Measurements from ENCODE around the gene EIF4EBP2. TPM values are rescaled to one million over a fixed set of nuclear protein-coding genes. Genes with fewer than 3 reads are reported as not detected.

EIF4EBP2 gene
- total and polyA plus RNA-seq, 12 donors, result 17.7 to 106 (median 70.1) TPM

DNA sequence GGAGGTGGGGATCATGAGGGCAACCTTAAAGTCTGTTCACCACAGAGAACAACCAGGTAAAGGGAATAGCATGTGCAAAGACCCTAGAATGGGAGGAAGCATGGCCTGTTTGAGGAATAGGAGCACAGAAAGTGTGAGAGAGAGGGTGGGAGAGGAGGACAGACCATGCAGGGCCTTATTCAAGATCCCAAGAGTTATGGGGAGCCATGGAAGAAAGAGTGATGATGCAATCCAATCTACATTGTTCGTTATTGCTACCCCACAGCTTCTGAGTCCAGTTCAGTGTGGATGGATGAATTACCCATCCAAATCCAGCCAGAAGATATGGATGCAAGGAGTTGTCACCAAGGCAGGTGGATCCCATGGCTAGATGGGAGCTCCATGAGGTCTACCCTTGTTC is 7.8 kb upstream of the EIF4EBP2 start:
- no peak overlapping the region for H3K4me3 ChIP-seq
- no peak for DNase-seq
- H3K4me1 ChIP-seq (replicated peaks in 1 of 2), result peaks cover 0 to 5% of the 10 kb centered on the region in 2 donors
- intact Hi-C loops (cut with DNase I), result no loop called here
- no peaks in the 10 kb centered on the region for H3K27me3 ChIP-seq
- no peak overlapping the region for H3K27ac ChIP-seq
- 67 to 100% (median 74%) methylated on average over 1 of the region's 1 CpG for WGBS, 4 donors
- no peaks in the 10 kb centered on the region for H3K36me3 ChIP-seq (replicated peaks in 1 of 2)
- no peaks in the 10 kb centered on the region for H3K9me3 ChIP-seq (replicated peaks in 1 of 3)
- TF ChIP-seq CTCF (IDR thresholded peaks at IDR 0.05) (no peak), POLR2A (IDR thresholded peaks at IDR 0.05) (no peak)

GRCh38 chr10:70399177-70399576 is 4.8 kb upstream of the EIF4EBP2 start:
- Histone ChIP-seq H3K27ac (no peak overlapping the region), H3K9me3 (replicated peaks in 1 of 3) (no peaks in the 10 kb centered on the region), H3K4me1 (replicated peaks in 1 of 2) (peaks cover 6 to 12% of the 10 kb centered on the region in 2 donors), H3K36me3 (replicated peaks in 1 of 2) (no peaks in the 10 kb centered on the region), H3K4me3 (no peak overlapping the region), H3K27me3 (no peaks in the 10 kb centered on the region)
- intact Hi-C loops (cut with DNase I), result no loop called here
- WGBS, 4 donors, result 93 to 97% (median 95%) methylated on average over 3 of the region's 3 CpGs
- TF ChIP-seq CTCF (IDR thresholded peaks at IDR 0.05), result no peak
- no peak for TF ChIP-seq POLR2A (IDR thresholded peaks at IDR 0.05)
- no peak for DNase-seq

GRCh38 chr10:70403483-70404035 is 386 bp upstream of the EIF4EBP2 start:
- no peak for DNase-seq
- Histone ChIP-seq H3K27me3 (no peaks in the 10 kb centered on the region), H3K36me3 (replicated peaks in 1 of 2) (no peaks in the 10 kb centered on the region), H3K4me1 (replicated peaks in 1 of 2) (peaks cover 29 to 30% of the 10 kb centered on the region in 2 donors), H3K4me3 (peak overlapping the region in 2 of 4 donors; percentile 34 to 93), H3K27ac (peak overlapping the region in 3 of 5 donors; percentile 97 to 99 (median 98)), H3K9me3 (replicated peaks in 1 of 3) (no peaks in the 10 kb centered on the region)
- no peak for TF ChIP-seq CTCF (IDR thresholded peaks at IDR 0.05)
- no peak for TF ChIP-seq POLR2A (IDR thresholded peaks at IDR 0.05)
- WGBS, 4 donors, result 4 to 7% (median 5%) methylated on average over 11 to 12 of the region's 12 CpGs
- intact Hi-C loops (cut with DNase I), result no loop called here

DNA sequence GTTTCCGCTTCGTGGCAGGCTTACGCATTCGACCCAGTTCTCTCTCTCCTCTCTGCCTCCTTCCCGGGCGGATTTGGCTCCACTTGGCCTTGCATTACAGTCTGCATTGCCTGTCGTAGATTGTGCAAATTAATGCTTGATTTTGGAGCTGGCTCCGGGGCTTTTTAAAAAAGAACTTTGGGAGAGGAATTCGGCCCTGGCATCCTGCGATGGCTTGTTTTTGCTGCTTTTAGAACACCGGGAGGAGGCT is 767 bp downstream of the EIF4EBP2 start:
- H3K27ac ChIP-seq, result peak overlapping the region; percentile 94 to 99 (median 97)
- no peaks in the 10 kb centered on the region for H3K9me3 ChIP-seq (replicated peaks in 1 of 3)
- intact Hi-C loops (cut with DNase I), result no loop called here
- 0 to 1% (median 0%) methylated on average over 11 of the region's 11 CpGs for WGBS, 4 donors
- H3K4me3 ChIP-seq, result peak overlapping the region; percentile 25 to 93 (median 30)
- no peaks in the 10 kb centered on the region for H3K27me3 ChIP-seq
- DNase-seq, result peak in 3 of 7 donors; percentile 58 to 80 (median 68)
- TF ChIP-seq POLR2A (IDR thresholded peaks at IDR 0.05), result peak in 1 of 2 donors; percentile 16
- TF ChIP-seq CTCF (IDR thresholded peaks at IDR 0.05), result no peak
- H3K36me3 ChIP-seq (replicated peaks in 1 of 2), result no peaks in the 10 kb centered on the region
- peaks cover 39 to 42% of the 10 kb centered on the region in 2 donors for H3K4me1 ChIP-seq (replicated peaks in 1 of 2)

All from adrenal gland (tissue), 12 donors.